Activated CD8-positive, alpha-beta memory T cell treated with anti-CD3 and anti-CD28 coated beads, Interleukin-2, amount 50 U/mL, for 48 hours (primary cell): ENCODE measurements around the gene SNRPN.
"Not testable (repeated sequence)": the region's sequence is repeated elsewhere in the genome, so short reads cannot be mapped to it uniquely, and the experiment has no call there.

Source experiments
- DNase-seq: peaks from one replicate; pipeline ENCODE4 v3.0.0-alpha.2; 2020

Gene SNRPN

DNA sequence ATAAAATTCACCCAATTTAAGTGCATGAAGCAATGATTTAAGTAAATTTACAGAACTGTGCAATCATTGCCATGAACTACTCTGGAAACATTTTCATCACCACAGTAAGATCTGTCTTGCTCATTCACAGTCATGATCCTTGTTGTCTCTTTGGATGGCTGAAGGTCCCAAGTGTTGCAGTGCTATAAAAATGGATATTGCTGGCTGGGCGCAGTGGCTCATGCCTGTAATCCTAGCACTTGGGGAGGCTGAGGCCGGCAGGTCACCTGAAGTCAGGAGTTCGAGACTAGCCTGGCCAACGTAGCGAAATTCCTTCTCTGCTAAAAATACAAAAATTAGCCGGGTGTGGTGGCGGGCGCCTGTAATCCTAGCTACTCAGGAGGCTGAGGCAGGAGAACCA lies 17.0 kb downstream of the SNRPN start:
- DNase-seq = no peak

DNA sequence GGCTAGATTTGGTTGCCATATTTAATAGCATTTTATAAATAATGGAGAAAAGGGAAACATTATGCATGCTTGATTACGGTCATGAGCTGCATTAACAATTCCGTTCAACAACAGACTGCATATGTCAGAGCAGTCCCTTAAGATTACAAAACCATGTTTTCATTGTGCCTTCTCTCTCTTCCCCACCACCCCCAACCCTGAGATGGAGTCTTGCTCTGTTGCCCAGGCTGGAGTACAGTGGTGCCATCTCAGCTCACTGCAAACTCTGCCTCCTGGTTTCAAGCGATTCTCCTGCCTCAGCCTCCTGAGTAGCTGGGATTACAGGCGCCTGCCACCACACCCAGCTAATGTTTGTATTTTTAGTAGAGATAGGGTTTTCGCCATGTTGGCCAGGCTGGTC lies 17.9 kb downstream of the SNRPN start:
- DNase-seq = not testable (repeated sequence)

DNA sequence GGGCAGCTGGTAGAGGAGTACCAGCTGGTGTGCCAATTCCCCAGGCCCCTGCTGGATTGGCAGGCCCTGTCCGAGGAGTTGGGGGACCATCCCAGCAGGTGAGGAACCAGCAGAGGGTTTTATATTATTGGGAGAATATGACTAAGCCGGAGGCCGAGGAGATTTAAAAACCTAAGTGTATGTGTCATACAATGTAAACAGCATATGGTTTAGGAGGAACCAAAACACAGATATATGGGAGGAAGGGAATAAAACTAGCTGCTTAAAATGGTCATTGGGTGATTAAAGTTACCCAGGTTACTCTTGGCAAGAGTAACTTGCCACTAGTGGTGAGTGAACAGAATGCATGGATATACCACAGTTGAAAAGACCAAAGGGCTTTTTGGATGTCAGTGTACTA lies 22.1 kb downstream of the SNRPN start:
- no peak for DNase-seq

DNA sequence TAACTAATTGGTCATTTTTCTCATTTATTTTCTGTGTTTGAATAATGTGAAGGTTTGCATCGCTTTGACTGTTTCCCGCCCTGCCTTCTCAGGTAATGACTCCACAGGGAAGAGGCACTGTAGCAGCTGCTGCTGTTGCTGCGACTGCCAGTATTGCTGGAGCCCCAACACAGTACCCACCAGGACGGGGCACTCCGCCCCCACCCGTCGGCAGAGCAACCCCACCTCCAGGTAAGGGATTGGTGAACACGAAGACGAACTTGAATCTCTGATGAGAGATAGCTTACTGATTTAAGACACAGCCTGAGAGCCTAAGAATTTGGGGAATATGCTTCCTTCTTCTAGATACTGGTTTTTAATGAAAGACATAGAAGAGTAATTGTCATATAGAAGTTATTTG lies 22.9 kb downstream of the SNRPN start:
- no peak for DNase-seq

DNA sequence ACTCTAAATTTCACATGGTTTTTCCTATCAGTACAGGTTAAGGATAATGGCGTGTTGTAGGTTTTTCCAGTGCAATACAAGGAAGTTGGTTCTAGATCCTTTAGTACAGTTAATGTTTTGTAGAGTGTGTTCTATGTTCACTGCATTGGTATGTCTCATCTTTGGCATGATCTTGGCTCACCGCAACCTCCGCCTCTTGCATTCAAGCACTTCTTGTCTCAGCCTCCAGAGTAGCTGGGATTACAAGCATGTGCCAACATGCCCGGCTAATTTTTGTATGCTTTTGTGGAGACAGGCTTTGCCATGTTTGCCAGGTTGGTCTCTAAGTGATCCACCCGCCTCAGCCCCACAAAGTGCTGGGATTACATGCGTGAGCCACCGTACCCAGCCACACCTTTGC lies 30.4 kb downstream of the SNRPN start:
- no peak for DNase-seq

- no peak for DNase-seq
Observed at GRCh38 chr15:24986653-24987052, 31.9 kb downstream of the SNRPN start.

DNA sequence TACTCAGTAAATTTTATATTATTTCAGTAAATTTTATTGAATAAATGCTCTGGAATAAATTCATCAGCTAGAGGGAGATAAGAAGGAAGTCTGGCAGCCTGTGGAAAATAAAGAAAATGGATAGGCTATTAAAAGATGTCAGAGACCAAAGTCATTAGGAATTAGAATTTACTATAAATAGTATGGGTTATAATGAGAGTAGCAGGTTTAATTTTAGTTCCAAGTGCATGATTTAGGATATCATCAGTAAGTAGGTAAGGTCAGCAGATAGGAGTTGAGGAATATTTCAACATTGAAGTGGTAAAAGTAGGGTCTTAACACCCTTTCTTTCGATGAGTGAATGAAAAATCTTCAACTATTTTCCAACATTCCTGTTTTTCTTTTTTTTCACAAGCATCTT lies 64.6 kb downstream of the SNRPN start:
- DNase-seq = no peak

DNA sequence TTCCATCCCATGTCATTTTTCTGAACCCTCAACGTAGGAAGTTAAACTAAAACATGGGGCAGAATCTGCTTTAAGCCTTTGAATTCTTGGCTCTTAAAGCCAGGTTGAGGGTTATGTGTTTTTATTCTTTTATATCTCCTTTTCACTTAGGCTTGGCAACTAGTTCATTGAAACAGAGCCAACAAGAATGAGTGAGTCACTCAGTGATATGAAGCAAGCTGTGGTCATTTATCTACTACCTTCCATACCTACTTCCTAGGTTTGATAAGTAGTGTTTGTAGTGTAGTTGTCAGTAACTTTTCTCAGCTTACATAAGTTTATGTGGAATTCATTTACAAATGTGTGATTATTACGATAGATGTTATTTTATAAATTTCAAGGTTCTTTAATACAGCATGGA lies 67.4 kb downstream of the SNRPN start:
- DNase-seq = no peak
